ENCODE results near the gene GLUD1. TPM values are rescaled to one million over a fixed set of nuclear protein-coding genes. Genes with fewer than 3 reads are reported as not detected.

Gene GLUD1
- total RNA-seq, 1 donor from 2014 or later: 94.5 TPM

- no peak for TF ChIP-seq CTCF (IDR thresholded peaks at IDR 0.05; ENCODE audit: insufficient read depth, low read length, poor library complexity, severe bottlenecking)
- Histone ChIP-seq H3K27me3 (ENCODE audit: control insufficient read depth, insufficient read depth, low read length) (no peaks in the 10 kb centered on the region), H3K36me3 (ENCODE audit: control insufficient read depth, insufficient read depth, low read length) (no peaks in the 10 kb centered on the region), H3K4me3 (ENCODE audit: low read depth, low read length) (no peak overlapping the region)
- DNase-seq (ENCODE audit: low read depth): no peak
Observed at GRCh38 chr10:87064651-87065050, 30.0 kb downstream of the GLUD1 start.

- Histone ChIP-seq H3K4me3 (ENCODE audit: low read depth, low read length) (no peak overlapping the region), H3K36me3 (ENCODE audit: control insufficient read depth, insufficient read depth, low read length) (peaks cover 1% of the 10 kb centered on the region), H3K27me3 (ENCODE audit: control insufficient read depth, insufficient read depth, low read length) (no peaks in the 10 kb centered on the region)
- DNase-seq (ENCODE audit: low read depth): no peak
- no peak for TF ChIP-seq CTCF (IDR thresholded peaks at IDR 0.05; ENCODE audit: insufficient read depth, low read length, poor library complexity, severe bottlenecking)
Observed at GRCh38 chr10:87060280-87060928, 34.2 kb downstream of the GLUD1 start.

GRCh38 chr10:87059401-87059800 is 35.2 kb downstream of the GLUD1 start:
- Histone ChIP-seq H3K27me3 (ENCODE audit: control insufficient read depth, insufficient read depth, low read length) (no peaks in the 10 kb centered on the region), H3K36me3 (ENCODE audit: control insufficient read depth, insufficient read depth, low read length) (peaks cover 2% of the 10 kb centered on the region), H3K4me3 (ENCODE audit: low read depth, low read length) (no peak overlapping the region)
- no peak for TF ChIP-seq CTCF (IDR thresholded peaks at IDR 0.05; ENCODE audit: insufficient read depth, low read length, poor library complexity, severe bottlenecking)
- DNase-seq (ENCODE audit: low read depth): no peak

- Histone ChIP-seq H3K36me3 (ENCODE audit: control insufficient read depth, insufficient read depth, low read length) (peaks cover 2% of the 10 kb centered on the region), H3K4me3 (ENCODE audit: low read depth, low read length) (no peak overlapping the region), H3K27me3 (ENCODE audit: control insufficient read depth, insufficient read depth, low read length) (no peaks in the 10 kb centered on the region)
- DNase-seq (ENCODE audit: low read depth): no peak
- TF ChIP-seq CTCF (IDR thresholded peaks at IDR 0.05; ENCODE audit: insufficient read depth, low read length, poor library complexity, severe bottlenecking): no peak
Observed at GRCh38 chr10:87058171-87058570, 36.5 kb downstream of the GLUD1 start.

- Histone ChIP-seq H3K27me3 (ENCODE audit: control insufficient read depth, insufficient read depth, low read length) (no peaks in the 10 kb centered on the region), H3K4me3 (ENCODE audit: low read depth, low read length) (no peak overlapping the region), H3K36me3 (ENCODE audit: control insufficient read depth, insufficient read depth, low read length) (peaks cover 2% of the 10 kb centered on the region)
- no peak for TF ChIP-seq CTCF (IDR thresholded peaks at IDR 0.05; ENCODE audit: insufficient read depth, low read length, poor library complexity, severe bottlenecking)
- no peak for DNase-seq (ENCODE audit: low read depth)
Observed at GRCh38 chr10:87054373-87055295, 40.0 kb downstream of the GLUD1 start.

Measured in kidney epithelial cell (primary cell).